Occipital lobe (tissue), 2 donors: ENCODE results near the gene FBXO38. TPM values are rescaled to one million over a fixed set of nuclear protein-coding genes. Genes with fewer than 3 reads are reported as not detected.

Experiments
- DNase-seq: peaks from one replicate; lab custom pipeline; 2025; lab: John Stamatoyannopoulos, UW
- total RNA-seq: library from RNA; depleted of rRNA; stranded (reverse); fragments of >200 nt; gene quantifications from one replicate; pipeline ENCODE4 v1.2.3, GENCODE V29; 2014

FBXO38 gene, protein sequence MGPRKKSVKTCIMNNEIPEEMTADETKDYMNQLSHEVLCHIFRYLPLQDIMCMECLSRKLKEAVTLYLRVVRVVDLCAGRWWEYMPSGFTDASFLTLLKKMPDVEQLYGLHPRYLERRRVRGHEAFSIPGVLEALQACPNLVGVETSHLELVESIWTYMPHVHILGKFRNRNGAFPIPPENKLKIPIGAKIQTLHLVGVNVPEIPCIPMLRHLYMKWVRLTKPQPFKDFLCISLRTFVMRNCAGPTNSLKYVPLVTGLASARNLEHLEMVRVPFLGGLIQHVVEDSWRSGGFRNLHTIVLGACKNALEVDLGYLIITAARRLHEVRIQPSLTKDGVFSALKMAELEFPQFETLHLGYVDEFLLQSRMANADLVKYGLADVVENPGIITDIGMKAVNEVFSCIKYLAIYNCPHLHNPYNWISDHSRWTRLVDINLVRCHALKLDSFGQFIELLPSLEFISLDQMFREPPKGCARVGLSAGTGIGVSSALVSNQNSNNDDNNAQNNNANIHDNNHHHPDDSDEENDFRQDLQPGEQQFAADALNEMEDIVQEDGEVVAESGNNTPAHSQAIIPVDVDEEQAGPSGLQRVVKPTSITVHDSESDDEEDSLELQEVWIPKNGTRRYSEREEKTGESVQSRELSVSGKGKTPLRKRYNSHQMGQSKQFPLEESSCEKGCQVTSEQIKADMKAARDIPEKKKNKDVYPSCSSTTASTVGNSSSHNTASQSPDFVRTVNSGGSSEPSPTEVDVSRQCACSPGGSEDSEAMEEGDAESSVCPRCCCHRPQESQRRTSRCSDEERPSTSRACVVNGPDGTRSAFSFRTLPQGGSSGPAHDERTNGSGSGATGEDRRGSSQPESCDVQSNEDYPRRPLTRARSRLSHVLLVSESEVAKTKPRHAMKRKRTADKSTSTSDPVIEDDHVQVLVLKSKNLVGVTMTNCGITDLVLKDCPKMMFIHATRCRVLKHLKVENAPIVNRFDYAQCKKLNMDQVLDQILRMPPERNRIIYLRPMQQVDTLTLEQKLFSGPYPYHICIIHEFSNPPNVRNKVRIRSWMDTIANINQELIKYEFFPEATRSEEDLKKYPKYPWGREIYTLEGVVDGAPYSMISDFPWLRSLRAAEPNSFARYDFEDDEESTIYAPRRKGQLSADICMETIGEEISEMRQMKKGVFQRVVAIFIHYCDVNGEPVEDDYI
- total RNA-seq = 77.5 TPM

DNA sequence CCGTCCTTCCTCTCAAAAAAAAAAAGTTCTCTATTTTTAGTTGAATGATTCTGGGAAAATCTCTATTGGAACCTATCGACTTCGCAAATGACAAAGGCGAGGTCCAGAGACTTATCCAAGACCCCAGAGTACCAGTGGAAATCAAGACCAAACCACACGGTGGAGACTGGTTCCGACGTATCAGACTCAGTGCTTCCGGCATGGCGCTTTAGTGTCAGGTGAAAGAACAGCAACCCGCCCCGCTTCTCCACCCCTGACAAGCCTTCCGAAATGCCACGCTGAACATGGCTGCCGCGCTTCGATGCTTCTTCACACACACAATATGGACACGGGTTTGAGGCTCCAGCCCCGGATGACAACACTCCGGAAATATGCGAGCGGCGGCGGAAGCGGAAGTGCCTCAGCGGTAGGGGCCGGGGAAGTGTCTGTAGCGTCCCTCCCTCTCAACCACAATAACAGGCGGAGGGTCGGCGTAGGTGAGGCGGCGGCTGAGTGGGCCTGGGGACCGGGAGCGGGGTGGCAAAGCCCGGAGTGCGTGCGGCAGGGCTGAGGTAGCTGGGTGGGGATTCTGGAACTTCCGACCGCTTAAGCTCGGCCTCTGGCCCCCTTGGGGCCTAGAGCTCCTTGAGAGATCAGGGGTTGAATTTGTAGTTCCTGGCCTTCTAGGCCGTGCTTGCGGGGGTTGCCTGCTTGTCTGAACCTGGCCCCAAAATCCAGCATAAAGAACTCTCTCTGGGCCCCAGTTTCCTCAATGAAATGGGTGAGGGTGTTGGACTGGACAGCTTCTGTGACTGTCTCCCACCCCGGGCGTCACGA is at the start of gene FBXO38:
FBXO38 (plus strand) TSS at position 395 of the 816 bp plus-strand sequence. CDS start 10,819 bp downstream, outside the sequence.
- DNase-seq = peak; percentile 91

DNA sequence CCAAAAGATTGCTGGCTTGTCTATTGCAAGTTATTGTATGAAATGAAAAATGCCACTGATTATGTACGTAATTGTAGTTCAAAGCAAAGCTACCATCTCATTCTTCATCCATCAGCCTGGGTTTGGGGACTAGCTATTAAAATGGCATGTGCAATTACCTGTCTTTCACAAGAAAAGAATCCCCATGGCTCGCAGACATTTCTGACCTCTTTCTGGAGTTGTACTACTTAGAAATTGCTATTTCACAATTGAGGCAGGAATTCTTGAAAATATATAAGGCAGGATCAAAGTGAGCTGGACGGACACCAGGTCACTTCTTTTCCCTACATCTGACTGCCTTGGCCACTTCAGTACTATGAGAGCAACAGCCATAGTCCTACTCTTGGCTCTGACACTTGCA is 48.5 kb upstream of the FBXO38 start, which contains the start of gene SPINK9:
SPINK9 (plus strand) TSS at position 301 of the 400 bp plus-strand sequence; CDS start at position 356, 55 bp downstream.
- no peak for DNase-seq

DNA sequence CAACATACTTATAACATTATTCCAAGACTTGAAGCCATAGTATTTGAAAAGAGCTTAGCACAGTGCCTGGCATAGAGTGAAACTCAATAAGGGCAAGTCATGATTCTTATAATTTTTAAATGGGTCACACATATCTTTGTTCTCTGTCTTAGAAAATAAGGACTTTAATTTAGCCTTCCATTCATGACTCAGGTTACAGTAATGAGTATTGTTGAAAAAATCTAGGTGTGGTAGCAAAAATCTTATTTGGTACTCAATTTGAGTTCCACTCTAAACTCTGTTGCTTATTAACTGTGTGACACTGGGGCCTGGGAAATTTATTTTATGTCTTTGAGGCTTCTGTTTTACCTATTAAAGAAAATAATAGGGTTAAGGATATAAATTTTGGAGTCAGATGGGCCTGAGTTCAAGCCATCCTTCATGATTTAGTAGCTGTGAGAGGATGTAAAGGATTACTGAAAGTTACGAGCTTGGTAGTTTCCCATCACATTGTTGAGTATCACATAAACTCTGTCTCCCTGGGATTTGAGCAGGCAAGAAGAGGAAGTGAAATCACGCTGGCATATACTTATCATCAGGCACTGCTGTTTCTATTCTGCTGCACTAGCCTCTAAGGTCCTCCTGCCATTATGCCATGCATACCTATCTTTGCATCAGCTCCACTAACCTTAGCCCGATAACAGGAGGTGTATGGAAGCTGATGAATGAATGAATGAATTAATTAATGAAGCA is 46.9 kb upstream of the FBXO38 start:
- no peak for DNase-seq

DNA sequence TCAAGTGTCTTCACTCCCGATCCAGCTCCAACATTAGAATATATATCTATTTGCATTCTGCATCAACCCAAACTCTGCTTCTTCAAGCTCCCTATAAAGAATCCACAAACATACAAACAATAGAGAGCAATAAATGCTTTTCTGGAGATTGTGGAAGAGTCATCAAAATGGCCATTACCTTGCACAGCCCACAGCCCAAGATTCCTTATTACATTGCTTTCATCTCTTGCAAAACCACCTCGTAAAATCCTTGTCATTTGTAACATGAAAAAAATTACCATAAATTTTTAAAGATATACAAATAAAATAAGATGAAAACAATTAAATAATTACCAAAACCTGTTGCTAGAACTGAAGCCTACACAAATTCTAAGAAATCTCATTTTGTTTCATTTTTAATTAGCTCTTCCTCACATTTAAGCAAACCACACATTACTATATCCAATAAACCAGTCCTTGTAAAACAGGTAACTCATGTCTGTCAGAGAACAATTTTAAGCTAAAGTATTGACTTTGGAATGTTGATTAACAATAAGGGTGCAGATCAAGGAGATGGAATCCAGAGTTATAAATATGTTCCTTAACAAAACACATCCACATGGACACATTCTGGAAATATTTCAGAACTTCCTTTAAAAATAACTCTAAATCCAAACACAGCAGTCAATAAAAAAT is 41.2 kb upstream of the FBXO38 start:
- DNase-seq = no peak

DNA sequence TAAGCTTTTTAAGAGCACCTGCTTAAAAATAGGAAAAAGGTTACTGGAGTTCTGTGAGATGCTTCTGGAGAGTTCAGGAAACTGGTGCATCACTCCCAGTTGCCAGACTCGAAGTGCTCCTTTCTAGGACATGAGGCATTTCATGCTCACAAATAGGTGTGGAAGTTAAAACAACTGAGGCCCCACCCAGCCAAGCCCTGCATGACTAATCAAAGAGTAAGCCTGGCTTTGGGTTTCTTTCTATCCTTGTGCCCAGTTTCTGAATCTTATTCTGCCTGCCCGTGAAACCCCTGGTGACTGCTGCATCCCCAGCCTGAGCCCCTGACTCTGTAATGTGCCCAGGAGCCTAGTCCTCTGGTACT is 40.7 kb upstream of the FBXO38 start:
- DNase-seq = no peak

DNA sequence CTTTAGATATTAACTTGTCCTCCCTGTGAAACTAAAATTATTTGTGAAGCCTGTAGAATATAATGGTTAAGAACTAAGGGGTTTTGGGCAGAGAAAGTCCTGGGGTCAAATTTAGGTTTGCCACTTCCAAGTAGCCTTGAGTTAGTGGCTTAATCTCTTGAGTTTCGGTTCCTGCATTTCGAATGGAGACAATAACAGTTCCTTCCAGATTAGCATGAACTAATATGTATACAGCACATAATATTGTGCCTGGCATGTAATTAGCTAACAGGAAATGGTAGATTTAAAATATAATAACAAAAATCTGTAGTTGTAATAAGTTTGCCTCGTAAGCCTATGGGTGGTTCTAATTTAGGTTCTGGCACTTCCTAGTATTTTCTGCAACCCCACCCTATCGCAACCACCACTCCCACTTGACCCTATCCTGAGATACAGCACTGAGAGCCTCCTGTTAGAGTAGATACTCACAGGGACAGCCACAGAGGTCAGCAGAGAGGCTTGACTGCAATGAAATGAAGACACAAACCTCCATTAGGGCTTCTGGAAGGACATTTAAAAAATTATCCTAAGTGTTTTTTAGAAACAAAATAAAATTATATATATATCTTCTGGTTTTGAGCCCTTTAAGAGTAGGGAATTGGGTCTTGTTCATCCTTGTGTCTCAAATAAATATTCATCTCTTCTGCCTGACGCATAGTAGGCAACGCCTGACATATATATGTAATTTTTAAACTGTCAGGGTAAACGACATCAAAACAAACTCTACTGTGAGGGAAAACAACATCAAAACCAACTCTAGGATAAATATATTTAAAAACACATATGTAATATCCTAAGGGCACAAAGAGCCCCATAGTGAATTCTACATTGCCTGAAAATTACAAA is 39.9 kb upstream of the FBXO38 start:
- no peak for DNase-seq

DNA sequence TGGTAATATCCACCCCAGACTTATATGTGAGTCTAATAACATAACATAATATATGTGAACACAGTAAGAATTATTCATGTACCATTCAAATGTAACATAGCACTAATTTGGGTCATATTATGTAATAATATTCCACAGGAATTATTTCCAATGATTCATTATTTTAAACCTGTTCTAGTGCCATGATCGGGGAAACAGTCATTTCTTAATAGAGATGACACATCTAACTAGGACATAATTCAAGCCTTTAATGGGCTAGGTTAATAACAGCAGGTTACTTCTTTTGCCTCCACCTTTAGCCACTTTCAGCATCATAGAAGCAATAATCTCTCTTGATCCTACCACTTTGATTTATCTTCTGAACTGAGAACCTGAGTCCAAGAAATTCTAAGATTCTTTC is 36.1 kb upstream of the FBXO38 start:
- DNase-seq = no peak

DNA sequence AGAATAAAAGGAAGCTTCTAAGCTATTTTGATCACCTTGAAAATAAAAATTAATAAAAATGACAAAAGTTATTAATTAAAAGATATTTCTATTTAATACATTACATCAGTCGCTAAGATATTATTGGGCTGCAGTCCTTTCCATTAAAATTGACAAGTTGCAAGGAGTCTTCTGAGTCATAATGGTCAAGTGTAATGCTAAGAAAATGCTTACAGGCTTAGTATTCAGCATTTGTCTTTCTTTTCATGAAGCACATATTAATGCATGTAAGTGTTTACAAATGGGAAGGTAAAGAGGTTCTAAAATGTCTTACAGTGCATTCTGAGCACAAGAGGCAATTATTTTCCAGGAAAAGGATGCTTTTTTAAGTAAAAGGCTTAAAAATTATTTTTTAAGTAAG is 31.1 kb upstream of the FBXO38 start:
- DNase-seq = no peak

DNA sequence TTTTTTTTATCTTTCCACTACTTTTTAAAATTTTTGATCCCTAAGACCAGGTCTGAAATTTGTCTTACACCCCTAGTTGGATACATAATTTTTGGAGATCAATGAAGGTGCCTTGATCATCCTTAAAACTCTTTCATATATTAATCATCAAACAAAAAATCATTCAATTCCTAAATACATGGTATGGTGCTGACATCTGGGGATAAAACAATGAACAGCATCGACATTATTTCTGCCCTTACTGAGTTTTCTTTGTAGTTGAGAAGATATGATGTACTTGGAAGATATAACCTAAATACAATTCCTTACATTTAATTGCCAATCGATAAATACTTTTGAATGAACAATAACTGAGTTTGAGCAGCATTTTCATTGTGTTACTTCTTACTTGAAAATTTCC is 30.1 kb upstream of the FBXO38 start:
- no peak for DNase-seq

DNA sequence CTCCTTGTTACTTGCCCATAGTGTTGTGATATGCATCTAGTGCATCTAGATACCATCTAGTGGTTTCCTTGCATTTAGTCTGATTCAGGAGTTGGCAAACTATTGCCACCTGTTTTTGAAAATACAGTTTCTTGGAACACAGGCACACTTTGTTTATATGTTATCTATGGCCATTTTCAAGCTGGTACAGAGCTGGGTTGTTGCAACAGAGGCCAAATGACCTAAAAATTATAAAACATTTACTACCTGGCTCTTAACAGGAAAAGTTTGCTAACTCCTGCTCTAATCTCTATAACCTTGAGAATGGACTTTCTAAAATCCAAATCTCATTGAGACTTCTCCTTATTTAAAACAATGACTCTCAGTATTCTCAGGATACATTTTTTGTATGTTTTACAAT is 19.4 kb upstream of the FBXO38 start:
- DNase-seq = no peak

DNA sequence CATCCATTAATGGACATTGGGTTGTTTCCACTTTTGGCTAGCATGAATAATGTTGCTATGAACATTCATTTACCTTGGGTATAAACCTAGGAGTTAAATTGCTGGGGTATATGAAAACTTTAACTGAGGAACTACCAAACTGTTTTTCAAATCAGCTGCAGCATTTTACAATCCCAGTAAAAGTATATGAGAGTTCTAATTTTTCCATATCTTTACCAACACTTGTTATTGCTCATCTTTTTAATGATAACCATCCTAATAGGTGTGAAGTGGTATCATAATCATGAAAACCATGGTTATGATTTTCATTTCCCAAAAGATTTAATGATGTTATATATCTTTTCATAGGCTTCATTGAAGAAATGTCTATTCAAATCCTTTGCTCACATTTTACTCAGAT is 15.5 kb upstream of the FBXO38 start:
- DNase-seq = no peak

DNA sequence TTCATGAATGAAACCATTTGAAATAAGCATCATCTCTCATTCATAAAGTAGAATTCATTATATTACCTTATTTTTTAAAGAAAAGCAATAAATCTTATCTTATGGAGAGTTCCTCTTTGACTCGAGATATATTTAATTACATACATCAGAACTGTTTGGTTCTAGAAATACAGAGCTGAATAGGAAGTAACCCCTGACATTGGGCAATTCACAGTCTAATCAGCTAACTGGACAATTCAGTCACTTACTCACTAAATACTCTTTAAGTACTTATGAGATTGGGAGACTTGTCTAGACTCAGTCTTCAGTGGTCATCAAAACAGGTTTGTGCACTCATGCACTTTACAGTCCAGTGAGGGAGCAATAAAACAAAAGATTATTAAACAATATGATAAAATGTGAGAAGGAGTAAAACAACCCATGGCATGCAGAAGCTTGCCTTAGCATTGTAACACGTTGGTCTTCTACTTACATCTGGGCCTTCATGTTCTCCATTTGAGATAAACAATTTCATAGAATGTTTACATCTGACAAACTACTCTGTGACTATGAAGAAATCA is 11.5 kb upstream of the FBXO38 start:
- no peak for DNase-seq

DNA sequence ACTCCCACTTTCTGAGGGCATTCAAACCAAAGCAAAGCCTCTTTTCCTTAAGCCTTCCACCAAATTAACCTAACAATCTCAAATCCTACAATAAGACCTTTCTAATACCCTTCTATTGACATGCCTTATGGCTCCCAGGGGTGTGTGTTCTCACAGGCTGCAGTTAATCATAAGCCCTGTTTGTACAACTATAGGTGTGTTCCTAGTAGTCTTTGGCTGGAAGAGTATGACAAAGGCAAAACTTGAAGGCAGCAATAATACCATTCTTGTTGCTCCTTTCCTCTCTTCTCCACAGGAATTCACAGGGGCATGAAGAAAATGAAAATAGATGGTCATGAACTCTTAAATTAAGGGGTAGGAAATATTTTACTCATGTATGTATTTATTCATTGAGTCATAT is 10.9 kb upstream of the FBXO38 start:
- no peak for DNase-seq

DNA sequence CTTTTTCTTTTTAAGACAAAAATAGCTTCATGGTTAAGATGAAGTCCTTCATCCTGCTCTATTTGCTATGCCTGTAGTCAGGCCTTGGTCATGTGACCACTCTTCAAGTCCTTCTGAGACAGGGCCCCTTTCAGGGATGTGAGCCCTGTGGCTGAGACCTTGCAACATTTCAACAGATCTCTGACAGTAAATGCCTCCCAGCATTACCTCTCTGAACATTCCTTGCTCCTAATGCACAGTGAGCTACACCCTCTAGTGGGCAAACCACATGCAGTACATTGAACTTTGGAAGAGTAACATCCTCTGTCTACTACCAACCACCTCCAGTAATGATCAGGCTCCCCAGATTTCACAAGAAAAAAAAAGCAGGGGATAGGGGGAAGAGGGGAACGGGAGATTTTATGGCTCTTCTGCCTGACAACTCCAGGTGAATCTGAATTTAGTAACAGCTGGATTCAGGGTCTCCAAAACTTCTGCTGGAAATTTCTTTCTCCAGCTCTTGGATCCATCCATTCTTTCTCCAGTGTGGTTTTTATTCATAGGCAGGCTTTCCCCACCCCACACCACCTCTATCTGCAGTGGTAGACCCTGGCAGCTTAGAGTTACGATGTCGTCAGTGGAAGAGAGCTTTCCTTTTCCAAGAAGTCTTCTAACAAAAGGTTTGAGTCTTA is 8.9 kb upstream of the FBXO38 start:
- peak; percentile 4 for DNase-seq

DNA sequence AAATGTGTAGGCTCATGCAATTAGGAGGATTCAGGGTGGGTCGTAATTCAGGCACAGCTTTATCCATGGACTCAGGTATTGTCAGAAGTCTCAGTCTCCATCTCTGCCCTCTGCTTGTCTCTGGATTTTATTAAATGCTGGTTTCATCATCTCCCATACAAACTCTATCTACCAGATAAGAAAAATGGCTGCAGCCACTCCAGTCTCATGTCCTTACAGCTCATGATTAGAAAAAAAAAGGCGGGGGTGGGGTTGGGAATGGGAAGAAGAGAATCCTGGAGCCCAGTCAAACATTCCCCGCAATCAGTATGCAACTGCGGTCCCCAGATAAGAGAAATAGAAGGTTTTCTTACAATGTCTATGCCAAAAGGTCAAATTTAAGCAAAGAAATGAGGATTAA is 7.6 kb upstream of the FBXO38 start:
- no peak for DNase-seq

DNA sequence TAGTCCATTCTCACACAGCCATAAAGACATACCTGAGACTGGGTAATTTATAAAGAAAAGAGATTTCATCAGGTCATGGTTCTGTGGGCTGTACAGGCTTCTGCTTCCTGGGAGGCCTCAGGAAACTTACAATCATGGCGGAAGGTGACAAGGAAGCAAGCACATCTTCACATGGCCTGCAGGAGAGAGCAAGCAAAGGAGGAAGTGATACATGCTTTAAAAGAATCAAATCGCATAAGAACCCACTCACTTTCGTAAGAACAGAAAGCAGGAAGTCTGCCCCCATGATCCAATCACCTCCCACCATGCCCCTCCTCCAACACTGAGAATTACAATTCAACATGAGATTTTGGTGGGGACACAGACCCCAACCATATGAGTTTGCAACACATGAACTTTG is 5.1 kb upstream of the FBXO38 start:
- no peak for DNase-seq

DNA sequence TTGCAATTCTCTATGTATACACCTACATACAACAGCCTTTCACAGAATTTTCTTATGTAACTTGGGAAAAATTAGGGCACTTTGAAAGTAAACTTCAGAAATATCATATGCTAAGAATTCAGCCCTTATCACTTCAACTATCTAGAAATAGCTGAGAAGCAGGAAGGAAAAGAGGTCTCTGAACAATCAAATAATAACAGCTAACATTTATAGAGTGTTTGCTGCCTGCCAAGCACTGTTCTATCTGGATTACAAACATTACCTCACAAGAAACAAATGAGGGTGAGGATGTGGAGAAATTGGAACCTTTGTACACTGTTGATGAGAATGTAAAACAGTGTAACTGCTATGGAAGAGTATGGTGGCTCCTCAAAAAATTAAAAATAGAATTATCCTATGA is 4.4 kb upstream of the FBXO38 start:
- no peak for DNase-seq

DNA sequence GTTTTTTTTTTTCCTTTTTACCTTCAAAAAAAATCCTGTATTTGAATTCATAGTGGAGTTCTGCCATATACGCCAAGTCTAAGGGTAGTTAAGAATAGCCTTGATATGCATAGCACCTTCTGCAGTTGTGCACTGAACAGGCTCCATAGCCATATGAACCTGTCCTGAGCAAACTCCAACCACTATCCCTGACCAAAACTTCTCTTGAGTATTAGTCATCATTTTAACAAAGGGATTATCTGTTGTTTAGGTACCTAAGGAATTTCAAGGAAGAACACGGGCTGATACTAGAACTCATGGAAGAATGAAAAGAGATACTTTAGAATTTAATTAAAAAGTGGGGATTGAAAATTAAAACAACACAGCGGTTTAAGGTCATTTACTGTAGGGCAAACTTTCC is 1.9 kb upstream of the FBXO38 start:
- no peak for DNase-seq
